NCI-H446 treated with DMSO at 0.1 percent for 48 hours (cell line): Measurements from ENCODE around the gene ING3.
A peak's percentile ranks its signal among the peaks of the same experiment; 100 is the strongest.
"Not testable (repeated sequence)": the region's sequence is repeated elsewhere in the genome, so short reads cannot be mapped to it uniquely, and the experiment has no call there.

ENCODE experiments used
- DNase-seq: peaks from one replicate; lab custom pipeline; 2025; lab: John Stamatoyannopoulos, UW

The ING3 gene

GRCh38 chr7:120949998-120950538, 509 bp upstream of the ING3 start:
- no peak for DNase-seq

GRCh38 chr7:120951309-120951699, 727 bp downstream of the ING3 start:
- no peak for DNase-seq

- DNase-seq: no peak
Observed at GRCh38 chr7:120951826-120952225, 1.2 kb downstream of the ING3 start.

- DNase-seq: no peak
Observed at GRCh38 chr7:120955577-120956149, 5.1 kb downstream of the ING3 start.

- DNase-seq: no peak
Observed at GRCh38 chr7:120959929-120960484, 9.4 kb downstream of the ING3 start.

GRCh38 chr7:120960714-120961113, 10.1 kb downstream of the ING3 start:
- no peak for DNase-seq

GRCh38 chr7:120961638-120962173, 11.1 kb downstream of the ING3 start:
- no peak for DNase-seq

GRCh38 chr7:120964088-120964487, 13.5 kb downstream of the ING3 start:
- DNase-seq: no peak

- no peak for DNase-seq
Observed at GRCh38 chr7:120966961-120967360, 16.4 kb downstream of the ING3 start.

GRCh38 chr7:120973849-120974248, 23.3 kb downstream of the ING3 start:
- DNase-seq: no peak

GRCh38 chr7:120979765-120980499, 29.4 kb downstream of the ING3 start:
- no peak for DNase-seq

- no peak for DNase-seq
Observed at GRCh38 chr7:120981117-120981516, 30.5 kb downstream of the ING3 start.

- DNase-seq: no peak
Observed at GRCh38 chr7:120981888-120982615, 31.5 kb downstream of the ING3 start.

GRCh38 chr7:120983592-120983991, 33.0 kb downstream of the ING3 start:
- not testable (repeated sequence) for DNase-seq

- no peak for DNase-seq
Observed at GRCh38 chr7:120984406-120984805, 33.8 kb downstream of the ING3 start.

GRCh38 chr7:120985130-120985758, 34.7 kb downstream of the ING3 start:
- DNase-seq: no peak

GRCh38 chr7:120985839-120986238, 35.3 kb downstream of the ING3 start:
- DNase-seq: no peak

GRCh38 chr7:120986650-120987049, 36.1 kb downstream of the ING3 start:
- DNase-seq: no peak

GRCh38 chr7:120987280-120987679, 36.7 kb downstream of the ING3 start:
- DNase-seq: no peak

- DNase-seq: peak; percentile 57
Observed at GRCh38 chr7:120987683-120988590, 37.4 kb downstream of the ING3 start.
